Superior temporal gyrus (tissue), 1 donor: Measurements from ENCODE around the gene RXFP2.

Experiments used
- DNase-seq: peaks from one replicate; pipeline ENCODE4 v3.0.0-alpha.2; 2016; ENCODE audit errors: extremely low spot score

RXFP2 gene

DNA sequence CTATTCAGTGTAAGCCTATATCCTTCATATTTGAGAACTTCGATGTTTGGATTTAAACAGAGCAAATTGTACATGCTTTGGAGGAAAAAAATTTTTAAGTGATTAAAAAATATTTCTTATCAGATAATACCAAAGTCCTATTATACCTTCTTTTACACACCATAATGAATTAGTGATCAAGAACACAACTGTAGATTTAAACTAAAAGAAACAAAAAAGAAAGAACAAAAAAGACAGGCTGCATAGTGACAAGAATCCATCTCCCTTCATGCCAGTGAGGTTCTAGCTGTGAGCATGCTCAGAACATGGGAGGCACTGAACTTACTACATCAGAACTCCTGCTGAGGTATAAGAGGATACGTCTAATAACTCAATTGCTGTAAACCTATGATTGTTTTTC, at the start of gene RXFP2:
Gene RXFP2 (plus strand): TSS at position 301 of the 400 bp plus-strand sequence. CDS start 87 bp downstream, at position 388.
- DNase-seq, result no peak

DNA sequence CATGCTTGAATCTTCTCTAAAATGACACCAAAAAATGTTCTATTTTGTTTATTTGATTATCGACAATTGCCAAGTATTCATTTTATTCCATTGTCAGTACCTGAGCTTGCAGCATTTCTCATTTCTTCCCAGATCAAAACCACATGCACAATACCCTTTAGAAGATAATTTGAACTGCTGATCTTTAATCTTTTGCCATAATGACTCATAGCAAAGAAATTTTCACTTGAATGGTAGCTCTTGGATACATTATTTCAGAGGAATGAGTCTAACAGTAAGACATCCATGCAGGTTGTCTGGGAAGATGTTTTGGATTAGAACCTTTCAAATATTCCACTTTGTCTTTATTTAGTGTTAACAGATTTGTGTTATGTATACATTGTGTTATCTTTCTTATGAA, 42.0 kb upstream of the RXFP2 start:
- no peak for DNase-seq

- DNase-seq, result no peak
Observed at GRCh38 chr13:31699650-31700049, 39.7 kb upstream of the RXFP2 start.

DNA sequence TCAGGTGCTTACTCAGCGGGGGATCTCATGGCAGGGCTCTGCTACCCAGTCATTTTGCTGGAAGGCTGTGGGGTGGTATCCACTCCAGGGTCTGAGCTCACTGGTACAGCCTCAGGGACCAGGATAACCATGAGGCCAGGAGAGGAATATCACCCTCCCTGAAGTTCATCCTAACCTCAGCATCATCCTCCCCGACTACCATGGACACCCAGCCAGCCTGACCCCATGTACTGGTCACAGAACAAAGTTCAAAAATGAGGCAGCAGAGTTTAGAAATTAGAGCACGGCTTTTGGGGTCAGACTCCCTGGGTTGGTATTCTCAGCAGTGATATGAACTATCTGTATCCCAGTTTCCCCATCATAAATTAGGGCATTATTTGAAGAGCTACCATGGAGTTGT, 35.5 kb upstream of the RXFP2 start:
- no peak for DNase-seq

DNA sequence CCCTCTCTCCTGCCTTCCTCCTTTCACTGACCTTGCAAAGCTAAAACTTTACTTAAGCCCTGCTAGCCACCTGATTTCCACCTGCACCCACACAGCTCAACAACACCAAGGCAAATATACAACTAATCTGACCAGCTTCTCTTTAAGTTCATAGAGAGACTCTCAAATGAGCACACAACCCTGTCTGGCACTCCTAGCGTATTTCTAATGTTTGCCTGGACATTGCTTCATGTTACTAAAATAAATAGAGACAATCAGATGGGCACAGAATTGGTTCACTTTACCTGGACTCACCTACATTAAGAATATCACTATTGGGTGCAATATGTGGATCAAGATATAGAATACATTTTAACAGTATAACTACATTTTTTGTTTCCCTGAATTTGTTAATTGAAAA, 33.2 kb upstream of the RXFP2 start:
- no peak for DNase-seq

GRCh38 chr13:31717583-31717982, 21.7 kb upstream of the RXFP2 start:
- no peak for DNase-seq

DNA sequence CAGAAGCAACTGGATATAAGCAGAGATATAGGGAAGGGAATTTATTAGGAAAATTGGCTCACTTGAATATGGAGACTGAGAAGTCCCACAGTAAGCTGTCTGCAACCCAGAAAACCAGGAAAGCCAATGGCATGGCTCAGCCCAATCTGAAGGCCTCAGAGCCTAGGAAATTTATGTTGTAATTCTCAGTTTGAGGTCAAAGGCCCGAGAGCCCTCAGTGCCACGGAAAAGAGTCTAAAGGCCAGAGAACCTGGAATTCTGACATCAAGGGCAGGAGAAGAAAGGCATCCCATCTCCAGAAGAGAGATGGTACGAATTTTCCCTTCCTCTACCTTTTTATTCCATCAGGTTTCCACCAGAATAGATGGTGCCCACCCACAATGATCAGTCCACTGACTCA, 20.1 kb upstream of the RXFP2 start:
- DNase-seq, result no peak

GRCh38 chr13:31722673-31723072, 16.7 kb upstream of the RXFP2 start:
- no peak for DNase-seq

- DNase-seq, result no peak
Observed at GRCh38 chr13:31725841-31726240, 13.5 kb upstream of the RXFP2 start.

DNA sequence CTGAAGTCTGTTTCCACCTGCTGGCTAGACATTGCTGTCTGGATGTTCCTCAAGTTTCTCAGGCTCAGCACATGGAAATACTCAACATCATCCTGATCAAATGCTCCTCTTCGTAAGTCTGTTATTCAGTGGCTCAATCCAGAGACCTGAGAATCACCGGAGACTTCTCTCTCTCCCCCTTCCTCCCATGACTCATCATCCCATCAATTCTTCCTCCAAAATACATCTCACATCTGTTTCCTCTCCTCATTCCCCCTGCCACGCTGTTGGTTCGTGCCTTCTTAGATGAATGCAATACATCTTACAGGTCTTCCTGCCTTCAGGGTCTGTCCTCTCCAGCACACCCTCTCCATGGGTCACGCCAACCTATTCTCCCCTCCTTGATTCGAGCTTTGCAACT, 7.4 kb upstream of the RXFP2 start:
- DNase-seq, result no peak

GRCh38 chr13:31733066-31733465, 6.3 kb upstream of the RXFP2 start:
- no peak for DNase-seq

GRCh38 chr13:31733647-31734046, 5.7 kb upstream of the RXFP2 start:
- DNase-seq, result no peak

- DNase-seq, result peak; percentile 83
Observed at GRCh38 chr13:31742097-31742734, 2.9 kb downstream of the RXFP2 start.

DNA sequence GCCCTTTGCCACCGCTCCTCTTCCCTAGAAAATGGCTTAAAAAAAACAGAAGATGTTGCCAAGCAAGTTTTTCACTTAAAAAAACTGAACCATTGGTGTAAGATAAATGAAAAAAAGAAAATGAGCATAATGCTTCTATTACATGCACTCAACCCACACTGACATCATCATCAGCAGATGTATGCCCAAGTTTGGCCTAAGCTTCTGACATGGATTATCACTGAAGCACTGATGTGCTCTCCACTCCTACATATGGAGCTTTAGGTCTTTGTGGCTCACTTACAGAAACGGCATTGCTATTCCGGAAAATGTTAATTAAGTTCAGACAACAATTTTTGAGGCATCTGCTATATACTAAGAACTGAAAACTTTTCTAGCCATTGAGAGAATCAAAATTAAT, 8.0 kb downstream of the RXFP2 start:
- no peak for DNase-seq

DNA sequence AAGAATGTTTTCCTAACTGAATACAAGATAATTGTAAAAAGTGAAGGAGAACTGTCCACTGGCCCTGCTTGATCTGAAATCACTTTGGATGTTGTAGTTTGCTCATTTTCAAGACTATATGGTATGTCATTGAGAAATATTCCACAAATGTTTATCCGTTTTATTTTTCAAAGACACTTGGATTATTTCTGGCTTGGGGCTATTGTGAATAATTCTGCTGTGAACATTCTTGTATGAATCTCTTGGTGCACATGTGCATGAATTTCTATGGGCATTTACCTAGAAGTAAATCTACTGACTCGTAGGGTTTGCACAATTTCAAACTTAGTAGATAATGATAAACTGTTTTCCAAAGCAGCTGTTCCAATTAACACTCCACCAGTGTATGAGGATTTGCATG, 8.6 kb downstream of the RXFP2 start:
- no peak for DNase-seq

DNA sequence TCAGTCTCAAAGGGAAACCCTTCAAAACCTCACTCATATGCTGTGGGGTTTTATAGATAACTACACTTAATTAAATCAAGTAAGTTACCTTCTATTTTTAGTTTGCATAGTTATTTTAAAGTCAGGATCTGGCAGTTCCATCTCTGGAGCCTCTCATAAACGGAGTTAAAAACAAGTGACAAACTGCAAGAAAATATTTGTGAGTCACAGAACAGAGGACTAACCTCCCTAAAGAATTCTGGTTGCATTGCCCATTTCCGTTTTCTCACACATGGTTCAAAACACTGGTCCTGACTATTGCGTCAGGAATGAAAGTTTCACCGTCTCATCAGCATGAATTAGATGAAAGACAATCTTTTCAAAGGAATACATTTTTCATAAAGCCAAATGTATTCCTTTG, 10.6 kb downstream of the RXFP2 start:
- no peak for DNase-seq

- no peak for DNase-seq
Observed at GRCh38 chr13:31755211-31755610, 15.9 kb downstream of the RXFP2 start.

- no peak for DNase-seq
Observed at GRCh38 chr13:31755803-31756212, 16.5 kb downstream of the RXFP2 start.

GRCh38 chr13:31756346-31756745, 17.0 kb downstream of the RXFP2 start:
- no peak for DNase-seq

GRCh38 chr13:31761951-31762350, 22.6 kb downstream of the RXFP2 start:
- no peak for DNase-seq

DNA sequence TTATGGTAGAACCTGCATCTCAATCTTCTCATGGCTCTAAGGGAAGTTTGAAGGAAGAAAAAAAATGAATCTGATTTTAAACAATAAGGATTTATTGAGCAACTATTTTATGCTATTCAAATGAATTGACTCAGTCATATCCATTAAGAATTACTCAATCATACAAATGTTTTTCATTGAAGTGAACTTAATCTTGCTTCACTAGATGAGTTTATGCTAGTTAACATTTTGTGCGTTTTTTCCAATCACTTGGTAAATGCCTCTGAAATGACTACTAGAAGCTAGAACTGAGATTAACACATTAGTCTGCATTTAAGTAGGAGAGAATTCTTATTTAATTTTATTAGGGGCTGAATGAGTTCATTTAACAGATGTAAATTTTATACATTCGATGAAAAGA, 25.2 kb downstream of the RXFP2 start:
- no peak for DNase-seq

DNA sequence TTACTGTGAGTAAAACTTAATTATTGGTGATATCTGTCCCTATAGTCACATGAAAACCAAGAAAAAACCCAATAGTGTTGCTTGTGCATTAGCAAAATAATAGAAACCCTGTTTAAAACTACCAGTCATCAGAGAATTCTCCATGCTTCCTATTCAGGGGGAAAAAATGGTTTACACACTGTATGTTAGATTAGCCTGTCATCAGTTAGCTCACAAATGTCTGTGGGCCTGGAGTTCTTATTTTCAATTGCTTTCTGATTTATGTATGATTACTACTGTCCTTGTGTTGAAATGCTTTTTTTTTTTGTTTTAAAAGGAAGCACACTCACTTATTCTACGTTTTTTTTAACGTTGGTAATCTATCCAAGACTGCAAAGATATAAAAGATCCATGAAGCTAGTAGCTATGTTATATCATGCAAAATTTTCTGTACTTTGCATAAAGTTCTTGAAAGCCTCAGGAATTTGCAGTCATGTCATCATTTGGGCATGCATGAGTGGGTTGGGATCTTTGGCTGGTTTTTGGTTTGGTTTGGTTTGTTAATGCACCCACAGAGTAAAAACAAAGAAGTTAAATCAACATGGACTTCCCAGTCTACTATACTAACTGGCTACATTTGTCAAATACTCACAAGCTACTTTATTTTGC, 25.9 kb downstream of the RXFP2 start:
- DNase-seq, result no peak

- no peak for DNase-seq
Observed at GRCh38 chr13:31767175-31767900, 28.0 kb downstream of the RXFP2 start.
